GM06990 (cell line): ENCODE measurements around the gene INPP5A.

Experiments
- DNase-seq: peaks from one replicate; pipeline ENCODE4 v3.0.0-alpha.2; 2011; ENCODE audit not compliant: insufficient read length; ENCODE audit errors: extremely low read depth
- H3K27me3 ChIP-seq: replicated peaks from 2 replicates; pipeline ENCODE4 v1.6.0; 2011; ENCODE audit warnings: low read length; ENCODE audit not compliant: control insufficient read depth, insufficient read depth
- H3K36me3 ChIP-seq: 2 replicates; pipeline ENCODE4 v1.5.1; 2011; ENCODE audit warnings: low read length; ENCODE audit not compliant: control insufficient read depth, insufficient read depth
- H3K4me3 ChIP-seq: replicated peaks from 2 replicates; pipeline ENCODE4 v1.5.1; 2011; ENCODE audit warnings: low read depth, mild to moderate bottlenecking, control low read depth, low read length
- CTCF ChIP-seq: IDR thresholded peaks from 2 replicates; pipeline ENCODE4 v1.5.1; 2011; ENCODE audit warnings: low read length, control low read depth, mild to moderate bottlenecking, inconsistent platforms; ENCODE audit not compliant: insufficient read depth, poor library complexity, severe bottlenecking

INPP5A gene

GRCh38 chr10:132737390-132738048 is 199.9 kb downstream of the INPP5A start:
- no peaks in the 10 kb centered on the region for H3K36me3 ChIP-seq
- DNase-seq, result no peak
- no peaks in the 10 kb centered on the region for H3K27me3 ChIP-seq
- no peak overlapping the region for H3K4me3 ChIP-seq
- TF ChIP-seq CTCF, result no peak

GRCh38 chr10:132738454-132739224 is 201.1 kb downstream of the INPP5A start:
- no peak for DNase-seq
- Histone ChIP-seq H3K27me3 (no peaks in the 10 kb centered on the region), H3K36me3 (no peaks in the 10 kb centered on the region), H3K4me3 (no peak overlapping the region)
- TF ChIP-seq CTCF, result no peak

- Histone ChIP-seq H3K4me3 (no peak overlapping the region), H3K36me3 (no peaks in the 10 kb centered on the region), H3K27me3 (no peaks in the 10 kb centered on the region)
- TF ChIP-seq CTCF, result no peak
- no peak for DNase-seq
Measured at GRCh38 chr10:132739225-132739613, 201.6 kb downstream of the INPP5A start.

- Histone ChIP-seq H3K36me3 (no peaks in the 10 kb centered on the region), H3K4me3 (no peak overlapping the region), H3K27me3 (no peaks in the 10 kb centered on the region)
- no peak for TF ChIP-seq CTCF
- no peak for DNase-seq
Measured at GRCh38 chr10:132740588-132740987, 203.0 kb downstream of the INPP5A start.

- no peaks in the 10 kb centered on the region for H3K27me3 ChIP-seq
- no peak for DNase-seq
- H3K4me3 ChIP-seq, result no peak overlapping the region
- no peaks in the 10 kb centered on the region for H3K36me3 ChIP-seq
- no peak for TF ChIP-seq CTCF
Measured at GRCh38 chr10:132742167-132742836, 204.7 kb downstream of the INPP5A start.
